SU-DHL-6 (cell line): Measurements from ENCODE around the gene UACA.

ENCODE experiments used
- H2AFZ ChIP-seq: fragments of 200-600 bp; sonication (generic); 2 replicates; pipeline ENCODE4 v1.6.1; 2014; ENCODE audit warnings: low read depth, mild to moderate bottlenecking, moderate library complexity, mixed read lengths, antibody characterized with exemption, low read length; ENCODE audit not compliant: severe bottlenecking
- H3F3A ChIP-seq: fragments of 200-600 bp; shearing (Covaris generic); 2 replicates; pipeline ENCODE4 v1.6.0; 2016; ENCODE audit warnings: antibody characterized with exemption, mild to moderate bottlenecking; ENCODE audit not compliant: insufficient read depth
- H3K27ac ChIP-seq: fragments of 200-600 bp; sonication (generic); 2 replicates; pipeline ENCODE4 v1.5.1; 2016; ENCODE audit warnings: low read depth, mild to moderate bottlenecking, low read length, moderate library complexity, mixed read lengths
- H3K27me3 ChIP-seq: fragments of 200-600 bp; sonication (generic), shearing (Covaris generic); 2 replicates; pipeline ENCODE4 v1.6.0; 2014; ENCODE audit warnings: mild to moderate bottlenecking, low read length
- H3K36me3 ChIP-seq: fragments of 200-600 bp; sonication (generic); 2 replicates; pipeline ENCODE4 v1.6.1; 2014; ENCODE audit warnings: mild to moderate bottlenecking, low read length, mixed read lengths
- H3K4me2 ChIP-seq: fragments of 300-600, 200-600 bp; shearing (Covaris generic), sonication (generic); 2 replicates; pipeline ENCODE4 v1.6.0; 2014; ENCODE audit warnings: low read length, low read depth, mild to moderate bottlenecking; ENCODE audit not compliant: poor library complexity, severe bottlenecking
- H3K4me3 ChIP-seq: fragments of 200-600 bp; sonication (generic); 2 replicates; pipeline ENCODE4 v1.5.1; 2014; ENCODE audit warnings: antibody characterized with exemption, low read length, mild to moderate bottlenecking, mixed read lengths; ENCODE audit not compliant: insufficient read depth, poor library complexity, severe bottlenecking
- H3K79me2 ChIP-seq: fragments of 200-600 bp; sonication (generic); 2 replicates; pipeline ENCODE4 v1.6.1; 2014; ENCODE audit warnings: mild to moderate bottlenecking, low read length, moderate library complexity; ENCODE audit not compliant: insufficient read depth
- H3K9ac ChIP-seq: fragments of 200-600 bp; sonication (generic); 2 replicates; pipeline ENCODE4 v1.7.0; 2014; ENCODE audit warnings: mild to moderate bottlenecking, low read length
- H3K9me2 ChIP-seq: fragments of 200-600 bp; sonication (generic); replicated peaks from 2 replicates; pipeline ENCODE4 v1.6.1; 2014; ENCODE audit warnings: low read length; ENCODE audit not compliant: insufficient read depth
- H3K9me3 ChIP-seq: fragments of 200-600 bp; sonication (generic); 2 replicates; pipeline ENCODE4 v1.6.1; 2014; ENCODE audit warnings: low read length, mixed read lengths; ENCODE audit not compliant: insufficient read depth
- H4K20me1 ChIP-seq: fragments of 200-600 bp; sonication (generic); 2 replicates; pipeline ENCODE4 v1.6.1; 2014; ENCODE audit warnings: low read depth, mild to moderate bottlenecking, antibody characterized with exemption, low read length, moderate library complexity, mixed read lengths
- CTCF ChIP-seq: fragments of 200-600 bp; sonication (generic); IDR thresholded peaks from one replicate; pipeline ENCODE4 v1.5.1; 2017; ENCODE audit warnings: antibody characterized with exemption, mild to moderate bottlenecking, low read length, moderate library complexity; ENCODE audit not compliant: insufficient read depth, poor library complexity, severe bottlenecking
- EZH2phosphoT487 ChIP-seq: fragments of 200-600 bp; sonication (generic), shearing (Covaris generic); conservative IDR thresholded peaks from 2 replicates; pipeline ENCODE4 v1.6.1; 2018; ENCODE audit warnings: mild to moderate bottlenecking, antibody characterized with exemption, low read length, moderate library complexity, mixed read lengths

Gene UACA

GRCh38 chr15:70687482-70687881 is 75.9 kb downstream of the UACA start:
- Histone ChIP-seq H3F3A (no peaks in the 10 kb centered on the region), H3K79me2 (no peaks in the 10 kb centered on the region), H3K4me3 (no peak overlapping the region), H4K20me1 (no peaks in the 10 kb centered on the region), H3K9me3 (no peaks in the 10 kb centered on the region), H3K27ac (no peak overlapping the region), H3K27me3 (no peaks in the 10 kb centered on the region), H3K9me2 (no peaks in the 10 kb centered on the region), H3K9ac (no peak overlapping the region), H3K4me2 (no peak overlapping the region), H2AFZ (no peak overlapping the region), H3K36me3 (no peaks in the 10 kb centered on the region)
- no peak for TF ChIP-seq EZH2phosphoT487
- no peak for TF ChIP-seq CTCF

DNA sequence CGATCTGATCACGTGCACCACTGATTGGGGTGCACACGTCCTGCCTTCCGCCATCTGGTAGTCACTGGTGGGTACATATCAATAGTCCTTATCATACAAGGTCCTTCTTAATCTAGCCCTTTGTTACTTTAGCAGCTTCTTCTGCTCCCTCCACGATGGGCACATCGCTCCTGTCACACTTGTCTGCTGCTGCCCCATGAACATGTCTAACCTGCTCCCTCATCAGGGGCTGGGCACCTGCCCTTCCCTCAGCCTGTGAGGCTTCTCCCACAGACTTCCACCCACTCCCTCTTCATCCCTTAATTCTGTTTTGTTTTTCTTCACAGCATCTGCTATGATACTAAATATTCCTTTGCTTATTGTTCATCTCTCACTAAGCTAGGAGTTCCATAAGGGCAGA is 82.5 kb downstream of the UACA start:
- Histone ChIP-seq H4K20me1 (no peaks in the 10 kb centered on the region), H3K79me2 (no peaks in the 10 kb centered on the region), H3K4me2 (no peak overlapping the region), H3K27ac (no peak overlapping the region), H3K27me3 (no peaks in the 10 kb centered on the region), H3K9ac (no peak overlapping the region), H3K9me2 (no peaks in the 10 kb centered on the region), H2AFZ (no peak overlapping the region), H3F3A (no peaks in the 10 kb centered on the region), H3K4me3 (no peak overlapping the region), H3K9me3 (no peaks in the 10 kb centered on the region), H3K36me3 (no peaks in the 10 kb centered on the region)
- TF ChIP-seq EZH2phosphoT487 (no peak), CTCF (no peak)

- Histone ChIP-seq H3K9ac (no peak overlapping the region), H4K20me1 (no peaks in the 10 kb centered on the region), H3K4me2 (no peak overlapping the region), H3K79me2 (no peaks in the 10 kb centered on the region), H3K9me2 (no peaks in the 10 kb centered on the region), H3K9me3 (no peaks in the 10 kb centered on the region), H3F3A (no peaks in the 10 kb centered on the region), H3K4me3 (no peak overlapping the region), H2AFZ (no peak overlapping the region), H3K27ac (no peak overlapping the region), H3K27me3 (no peaks in the 10 kb centered on the region), H3K36me3 (no peaks in the 10 kb centered on the region)
- TF ChIP-seq EZH2phosphoT487 = no peak
- no peak for TF ChIP-seq CTCF
Measured at GRCh38 chr15:70679919-70680231, 83.5 kb downstream of the UACA start.

GRCh38 chr15:70672081-70672480 is 91.3 kb downstream of the UACA start:
- H2AFZ ChIP-seq = no peak overlapping the region
- no peak overlapping the region for H3K27ac ChIP-seq
- no peaks in the 10 kb centered on the region for H3K27me3 ChIP-seq
- TF ChIP-seq EZH2phosphoT487 (no peak), CTCF (no peak)
- H4K20me1 ChIP-seq = no peaks in the 10 kb centered on the region
- H3K79me2 ChIP-seq = no peaks in the 10 kb centered on the region
- H3K9me2 ChIP-seq = no peaks in the 10 kb centered on the region
- no peaks in the 10 kb centered on the region for H3K36me3 ChIP-seq
- H3K4me2 ChIP-seq = no peak overlapping the region
- no peak overlapping the region for H3K4me3 ChIP-seq
- no peak overlapping the region for H3K9ac ChIP-seq
- no peaks in the 10 kb centered on the region for H3F3A ChIP-seq
- no peaks in the 10 kb centered on the region for H3K9me3 ChIP-seq
